ENCODE measurements around the gene FRMD4B. TPM values are rescaled to one million over a fixed set of nuclear protein-coding genes. Genes with fewer than 3 reads are reported as not detected.

The FRMD4B gene
- total RNA-seq, 1 donor from 2014 or later = 37.4 TPM

- TF ChIP-seq, protein P1, sequence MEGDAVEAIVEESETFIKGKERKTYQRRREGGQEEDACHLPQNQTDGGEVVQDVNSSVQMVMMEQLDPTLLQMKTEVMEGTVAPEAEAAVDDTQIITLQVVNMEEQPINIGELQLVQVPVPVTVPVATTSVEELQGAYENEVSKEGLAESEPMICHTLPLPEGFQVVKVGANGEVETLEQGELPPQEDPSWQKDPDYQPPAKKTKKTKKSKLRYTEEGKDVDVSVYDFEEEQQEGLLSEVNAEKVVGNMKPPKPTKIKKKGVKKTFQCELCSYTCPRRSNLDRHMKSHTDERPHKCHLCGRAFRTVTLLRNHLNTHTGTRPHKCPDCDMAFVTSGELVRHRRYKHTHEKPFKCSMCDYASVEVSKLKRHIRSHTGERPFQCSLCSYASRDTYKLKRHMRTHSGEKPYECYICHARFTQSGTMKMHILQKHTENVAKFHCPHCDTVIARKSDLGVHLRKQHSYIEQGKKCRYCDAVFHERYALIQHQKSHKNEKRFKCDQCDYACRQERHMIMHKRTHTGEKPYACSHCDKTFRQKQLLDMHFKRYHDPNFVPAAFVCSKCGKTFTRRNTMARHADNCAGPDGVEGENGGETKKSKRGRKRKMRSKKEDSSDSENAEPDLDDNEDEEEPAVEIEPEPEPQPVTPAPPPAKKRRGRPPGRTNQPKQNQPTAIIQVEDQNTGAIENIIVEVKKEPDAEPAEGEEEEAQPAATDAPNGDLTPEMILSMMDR (conservative IDR thresholded peaks at IDR 0.05) = no peak
- no peak for DNase-seq (ENCODE audit: extremely low spot score, unreplicated experiment)
- no peaks in the 10 kb centered on the region for H3K9me3 Mint-ChIP-seq
- no peaks in the 10 kb centered on the region for H3K36me3 Mint-ChIP-seq
- H3K27me3 Mint-ChIP-seq = no peaks in the 10 kb centered on the region
- no peak overlapping the region for H3K27ac Mint-ChIP-seq
- H3K4me3 Mint-ChIP-seq = no peak overlapping the region
- H3K4me1 Mint-ChIP-seq (ENCODE audit: unreplicated experiment) = peaks cover 3% of the 10 kb centered on the region
Observed at GRCh38 chr3:69130689-69131088, 255.2 kb downstream of the FRMD4B start.

GRCh38 chr3:69129531-69129930 lies 256.4 kb downstream of the FRMD4B start:
- no peaks in the 10 kb centered on the region for H3K9me3 Mint-ChIP-seq
- H3K27me3 Mint-ChIP-seq = no peaks in the 10 kb centered on the region
- TF ChIP-seq, protein P1 (conservative IDR thresholded peaks at IDR 0.05) = no peak
- no peak for DNase-seq (ENCODE audit: extremely low spot score, unreplicated experiment)
- no peaks in the 10 kb centered on the region for H3K36me3 Mint-ChIP-seq
- H3K4me3 Mint-ChIP-seq = no peak overlapping the region
- no peak overlapping the region for H3K27ac Mint-ChIP-seq
- H3K4me1 Mint-ChIP-seq (ENCODE audit: unreplicated experiment) = peaks cover 3% of the 10 kb centered on the region

DNA sequence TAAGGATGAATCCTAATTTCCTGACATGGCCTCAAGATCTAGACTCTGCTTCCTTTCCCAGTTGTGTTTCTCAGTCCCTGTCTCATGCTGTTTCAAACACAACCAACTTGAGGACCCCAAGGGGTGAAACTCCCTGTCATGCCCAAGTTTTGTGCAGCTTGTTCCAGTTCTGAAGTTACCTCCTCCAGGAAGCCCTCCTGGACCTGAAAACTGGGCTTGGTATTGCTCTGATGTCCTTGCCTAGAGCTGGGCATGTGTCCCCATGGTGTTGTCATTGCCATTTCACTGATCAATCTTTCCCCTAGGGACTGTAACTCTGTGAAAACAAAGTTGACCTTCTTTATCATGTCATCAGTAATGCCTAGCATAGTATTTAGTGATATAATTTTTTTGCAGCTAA lies 257.4 kb downstream of the FRMD4B start:
- TF ChIP-seq, protein P1 (conservative IDR thresholded peaks at IDR 0.05) = no peak
- Mint-ChIP-seq H3K4me3 (no peak overlapping the region), H3K27ac (no peak overlapping the region), H3K27me3 (no peaks in the 10 kb centered on the region), H3K9me3 (no peaks in the 10 kb centered on the region), H3K36me3 (no peaks in the 10 kb centered on the region), H3K4me1 (ENCODE audit: unreplicated experiment) (peaks cover 3% of the 10 kb centered on the region)
- no peak for DNase-seq (ENCODE audit: extremely low spot score, unreplicated experiment)

GRCh38 chr3:69126999-69127398 lies 258.9 kb downstream of the FRMD4B start:
- H3K9me3 Mint-ChIP-seq = no peaks in the 10 kb centered on the region
- no peak overlapping the region for H3K27ac Mint-ChIP-seq
- no peaks in the 10 kb centered on the region for H3K27me3 Mint-ChIP-seq
- no peak overlapping the region for H3K4me3 Mint-ChIP-seq
- H3K4me1 Mint-ChIP-seq (ENCODE audit: unreplicated experiment) = peaks cover 5% of the 10 kb centered on the region
- TF ChIP-seq, protein P1 (conservative IDR thresholded peaks at IDR 0.05) = no peak
- H3K36me3 Mint-ChIP-seq = no peaks in the 10 kb centered on the region
- DNase-seq (ENCODE audit: extremely low spot score, unreplicated experiment) = no peak

GRCh38 chr3:69126216-69126615 lies 259.7 kb downstream of the FRMD4B start:
- H3K27me3 Mint-ChIP-seq = no peaks in the 10 kb centered on the region
- H3K36me3 Mint-ChIP-seq = no peaks in the 10 kb centered on the region
- no peak overlapping the region for H3K4me3 Mint-ChIP-seq
- peaks cover 10% of the 10 kb centered on the region for H3K4me1 Mint-ChIP-seq (ENCODE audit: unreplicated experiment)
- no peaks in the 10 kb centered on the region for H3K9me3 Mint-ChIP-seq
- no peak overlapping the region for H3K27ac Mint-ChIP-seq
- no peak for DNase-seq (ENCODE audit: extremely low spot score, unreplicated experiment)
- TF ChIP-seq, protein P1 (conservative IDR thresholded peaks at IDR 0.05) = no peak

- TF ChIP-seq, protein P1 (conservative IDR thresholded peaks at IDR 0.05) = no peak
- Mint-ChIP-seq H3K27me3 (no peaks in the 10 kb centered on the region), H3K4me1 (ENCODE audit: unreplicated experiment) (peaks cover 7% of the 10 kb centered on the region), H3K4me3 (no peak within 1 kb of the TSS), H3K27ac (no peak within 1 kb of the TSS), H3K36me3 (no peaks in the 10 kb centered on the region), H3K9me3 (no peaks in the 10 kb centered on the region)
- no peak for DNase-seq (ENCODE audit: extremely low spot score, unreplicated experiment)
Observed at GRCh38 chr3:69122403-69122802, 263.5 kb downstream of the FRMD4B start, which contains the start of gene LMOD3. Gene LMOD3, minus strand, starts transcription at chr3:69122595. Its CDS starts 209 bp downstream, at chr3:69122386.

Data from type B pancreatic cell (in vitro differentiated cells).